Fibroblast of mammary gland (primary cell): ENCODE measurements around the gene TRAPPC8.

Source experiments
- DNase-seq: peaks from one replicate; pipeline ENCODE4 v3.0.0-alpha.2; 2010; ENCODE audit warnings: low read depth
- H3K4me3 ChIP-seq: 2 replicates; pipeline ENCODE4 v1.5.1; 2011; ENCODE audit warnings: low read depth, mild to moderate bottlenecking, low read length, moderate library complexity; ENCODE audit not compliant: control insufficient read depth
- TF ChIP-seq, protein P1 (sequence below): conservative IDR thresholded peaks from 2 replicates; pipeline ENCODE4 v1.5.1; 2011; ENCODE audit warnings: low read depth, low read length, inconsistent platforms; ENCODE audit not compliant: control insufficient read depth, insufficient read depth

The TRAPPC8 gene

DNA sequence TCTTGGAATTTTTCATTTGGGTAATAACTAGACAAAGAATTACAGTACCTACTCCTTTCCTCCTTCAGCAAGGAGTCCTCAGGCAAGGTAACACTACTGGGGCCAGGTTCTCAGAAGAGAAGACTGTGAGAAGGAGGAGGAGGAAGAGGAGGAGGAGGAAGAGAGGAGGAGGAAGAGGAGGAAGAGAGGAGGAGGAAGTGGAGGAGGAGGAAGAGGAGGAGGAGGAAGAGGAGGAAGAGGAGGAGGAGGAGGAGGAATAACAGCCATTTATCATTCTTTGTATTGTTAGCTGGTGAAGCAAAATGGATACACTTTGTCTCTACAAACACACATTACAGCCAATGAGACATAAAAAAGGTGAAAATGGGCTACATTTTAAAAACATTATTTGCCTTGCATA, 149.4 kb downstream of the TRAPPC8 start:
- no peak overlapping the region for H3K4me3 ChIP-seq
- TF ChIP-seq, protein P1, sequence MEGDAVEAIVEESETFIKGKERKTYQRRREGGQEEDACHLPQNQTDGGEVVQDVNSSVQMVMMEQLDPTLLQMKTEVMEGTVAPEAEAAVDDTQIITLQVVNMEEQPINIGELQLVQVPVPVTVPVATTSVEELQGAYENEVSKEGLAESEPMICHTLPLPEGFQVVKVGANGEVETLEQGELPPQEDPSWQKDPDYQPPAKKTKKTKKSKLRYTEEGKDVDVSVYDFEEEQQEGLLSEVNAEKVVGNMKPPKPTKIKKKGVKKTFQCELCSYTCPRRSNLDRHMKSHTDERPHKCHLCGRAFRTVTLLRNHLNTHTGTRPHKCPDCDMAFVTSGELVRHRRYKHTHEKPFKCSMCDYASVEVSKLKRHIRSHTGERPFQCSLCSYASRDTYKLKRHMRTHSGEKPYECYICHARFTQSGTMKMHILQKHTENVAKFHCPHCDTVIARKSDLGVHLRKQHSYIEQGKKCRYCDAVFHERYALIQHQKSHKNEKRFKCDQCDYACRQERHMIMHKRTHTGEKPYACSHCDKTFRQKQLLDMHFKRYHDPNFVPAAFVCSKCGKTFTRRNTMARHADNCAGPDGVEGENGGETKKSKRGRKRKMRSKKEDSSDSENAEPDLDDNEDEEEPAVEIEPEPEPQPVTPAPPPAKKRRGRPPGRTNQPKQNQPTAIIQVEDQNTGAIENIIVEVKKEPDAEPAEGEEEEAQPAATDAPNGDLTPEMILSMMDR = no peak
- no peak for DNase-seq

DNA sequence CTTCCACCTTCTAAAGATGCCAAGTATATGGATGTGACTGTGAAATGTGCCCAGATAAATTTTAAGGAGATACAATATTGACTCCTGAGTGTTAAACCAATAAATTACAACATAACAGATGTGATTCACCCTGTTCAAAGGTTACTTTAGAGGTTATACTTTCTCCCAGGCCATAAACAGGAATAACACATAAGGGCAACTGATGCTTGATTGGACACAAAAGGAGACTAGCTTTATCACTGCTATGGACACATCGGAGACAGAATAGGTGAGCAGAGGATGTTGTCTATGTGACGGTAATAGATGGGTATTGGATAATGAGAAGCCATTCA, 150.4 kb downstream of the TRAPPC8 start:
- TF ChIP-seq, protein P1 = no peak
- H3K4me3 ChIP-seq = no peak overlapping the region
- DNase-seq = no peak

GRCh38 chr18:31791817-31792579, 150.9 kb downstream of the TRAPPC8 start:
- TF ChIP-seq, protein P1 = no peak
- no peak for DNase-seq
- no peak overlapping the region for H3K4me3 ChIP-seq

- H3K4me3 ChIP-seq = no peak overlapping the region
- DNase-seq = no peak
- TF ChIP-seq, protein P1 = no peak
Observed at GRCh38 chr18:31789409-31789808, 153.5 kb downstream of the TRAPPC8 start.

- TF ChIP-seq, protein P1 = no peak
- DNase-seq = no peak
- H3K4me3 ChIP-seq = no peak overlapping the region
Observed at GRCh38 chr18:31783059-31783458, 159.9 kb downstream of the TRAPPC8 start.
